ENCODE results near the gene CACNA2D3.

DNA sequence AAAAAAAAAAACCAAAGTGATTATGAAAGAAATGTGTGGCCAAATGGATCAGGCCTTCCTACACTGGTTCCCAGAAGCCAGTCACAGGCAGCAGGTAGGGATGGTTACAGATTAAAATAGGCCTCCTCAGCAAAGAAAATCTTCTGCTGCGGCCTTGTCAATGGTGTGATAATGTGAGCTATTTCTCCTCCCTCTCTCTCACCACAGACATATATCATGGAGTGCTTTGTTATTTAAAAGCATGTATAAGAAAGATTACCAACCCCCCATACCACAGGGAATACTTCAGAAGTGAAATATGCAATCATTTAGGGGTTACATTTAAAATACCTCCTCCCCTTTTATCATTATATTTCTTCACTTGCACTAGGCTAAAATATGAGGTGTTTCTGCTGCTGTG is 837.7 kb downstream of the CACNA2D3 start:
- TF ChIP-seq, protein P1, sequence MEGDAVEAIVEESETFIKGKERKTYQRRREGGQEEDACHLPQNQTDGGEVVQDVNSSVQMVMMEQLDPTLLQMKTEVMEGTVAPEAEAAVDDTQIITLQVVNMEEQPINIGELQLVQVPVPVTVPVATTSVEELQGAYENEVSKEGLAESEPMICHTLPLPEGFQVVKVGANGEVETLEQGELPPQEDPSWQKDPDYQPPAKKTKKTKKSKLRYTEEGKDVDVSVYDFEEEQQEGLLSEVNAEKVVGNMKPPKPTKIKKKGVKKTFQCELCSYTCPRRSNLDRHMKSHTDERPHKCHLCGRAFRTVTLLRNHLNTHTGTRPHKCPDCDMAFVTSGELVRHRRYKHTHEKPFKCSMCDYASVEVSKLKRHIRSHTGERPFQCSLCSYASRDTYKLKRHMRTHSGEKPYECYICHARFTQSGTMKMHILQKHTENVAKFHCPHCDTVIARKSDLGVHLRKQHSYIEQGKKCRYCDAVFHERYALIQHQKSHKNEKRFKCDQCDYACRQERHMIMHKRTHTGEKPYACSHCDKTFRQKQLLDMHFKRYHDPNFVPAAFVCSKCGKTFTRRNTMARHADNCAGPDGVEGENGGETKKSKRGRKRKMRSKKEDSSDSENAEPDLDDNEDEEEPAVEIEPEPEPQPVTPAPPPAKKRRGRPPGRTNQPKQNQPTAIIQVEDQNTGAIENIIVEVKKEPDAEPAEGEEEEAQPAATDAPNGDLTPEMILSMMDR (IDR thresholded peaks at IDR 0.05) = no peak
- TF ChIP-seq EP300 (IDR thresholded peaks at IDR 0.05) = no peak
- TF ChIP-seq POLR2A (IDR thresholded peaks at IDR 0.05) = no peak

Measured in tibial nerve (tissue), 4 donors.